Upper lobe of right lung (tissue), 1 donor: ENCODE data around the gene MSX2. TPM values are rescaled to one million over a fixed set of nuclear protein-coding genes. Genes with fewer than 3 reads are reported as not detected.

ENCODE experiments used
- ATAC-seq: fragments of 200-7000 bp; cut with Tn5 transposase; one replicate; pipeline ENCODE4 v1.9.1; 2020; ENCODE audit warnings: mild to moderate bottlenecking, moderate library complexity
- DNase-seq: peaks from one replicate; pipeline ENCODE4 v3.0.0-alpha.2; 2020
- H3K27ac ChIP-seq: fragments of 200-600 bp; one replicate; pipeline ENCODE4 v1.8.0; 2022
- H3K27me3 ChIP-seq: fragments of 200-600 bp; one replicate; pipeline ENCODE4 v1.8.0; 2022; ENCODE audit warnings: mild to moderate bottlenecking
- H3K36me3 ChIP-seq: fragments of 200-600 bp; one replicate; pipeline ENCODE4 v1.8.0; 2022
- H3K4me1 ChIP-seq: fragments of 200-600 bp; one replicate; pipeline ENCODE4 v1.8.0; 2022
- H3K4me3 ChIP-seq: fragments of 200-600 bp; one replicate; pipeline ENCODE4 v1.8.0; 2022; ENCODE audit warnings: mild to moderate bottlenecking
- H3K9me3 ChIP-seq: fragments of 200-600 bp; one replicate; pipeline ENCODE4 v1.8.0; 2022
- intact Hi-C: fragments of 100-400 bp; cut with DNase I; formaldehyde crosslinking; loops from one replicate; pipeline ENCODE4 v1.11.0; 2022
- total RNA-seq: library from RNA; stranded (reverse); fragmentation: NEBNext Ultra II Directional; extraction: Animal tissue kit (Norgen Biotek cat#: 25700); gene quantifications from one replicate; pipeline ENCODE4 v1.2.1, GENCODE V29; 2021
- TF ChIP-seq, protein P1 (sequence below): fragments of 200-600 bp; IDR thresholded peaks from one replicate; pipeline ENCODE4 v1.8.0; 2022; ENCODE audit warnings: antibody characterized with exemption
- donor health status: DM: no; HTN: yes; CAD: no; lungs with severe emphysema.

Gene MSX2
- total RNA-seq, 1 donor from 2014 or later: 0.52 TPM

GRCh38 chr5:174687503-174687902 lies 36.9 kb upstream of the MSX2 start:
- Histone ChIP-seq H3K9me3 (no peaks in the 10 kb centered on the region), H3K27me3 (peaks cover 76% of the 10 kb centered on the region), H3K4me1 (no peaks in the 10 kb centered on the region), H3K36me3 (no peaks in the 10 kb centered on the region), H3K27ac (no peak overlapping the region), H3K4me3 (no peak overlapping the region)
- intact Hi-C loops: no loop called here
- TF ChIP-seq, protein P1, sequence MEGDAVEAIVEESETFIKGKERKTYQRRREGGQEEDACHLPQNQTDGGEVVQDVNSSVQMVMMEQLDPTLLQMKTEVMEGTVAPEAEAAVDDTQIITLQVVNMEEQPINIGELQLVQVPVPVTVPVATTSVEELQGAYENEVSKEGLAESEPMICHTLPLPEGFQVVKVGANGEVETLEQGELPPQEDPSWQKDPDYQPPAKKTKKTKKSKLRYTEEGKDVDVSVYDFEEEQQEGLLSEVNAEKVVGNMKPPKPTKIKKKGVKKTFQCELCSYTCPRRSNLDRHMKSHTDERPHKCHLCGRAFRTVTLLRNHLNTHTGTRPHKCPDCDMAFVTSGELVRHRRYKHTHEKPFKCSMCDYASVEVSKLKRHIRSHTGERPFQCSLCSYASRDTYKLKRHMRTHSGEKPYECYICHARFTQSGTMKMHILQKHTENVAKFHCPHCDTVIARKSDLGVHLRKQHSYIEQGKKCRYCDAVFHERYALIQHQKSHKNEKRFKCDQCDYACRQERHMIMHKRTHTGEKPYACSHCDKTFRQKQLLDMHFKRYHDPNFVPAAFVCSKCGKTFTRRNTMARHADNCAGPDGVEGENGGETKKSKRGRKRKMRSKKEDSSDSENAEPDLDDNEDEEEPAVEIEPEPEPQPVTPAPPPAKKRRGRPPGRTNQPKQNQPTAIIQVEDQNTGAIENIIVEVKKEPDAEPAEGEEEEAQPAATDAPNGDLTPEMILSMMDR: no peak
- DNase-seq (no peak), ATAC-seq (no peak)

DNA sequence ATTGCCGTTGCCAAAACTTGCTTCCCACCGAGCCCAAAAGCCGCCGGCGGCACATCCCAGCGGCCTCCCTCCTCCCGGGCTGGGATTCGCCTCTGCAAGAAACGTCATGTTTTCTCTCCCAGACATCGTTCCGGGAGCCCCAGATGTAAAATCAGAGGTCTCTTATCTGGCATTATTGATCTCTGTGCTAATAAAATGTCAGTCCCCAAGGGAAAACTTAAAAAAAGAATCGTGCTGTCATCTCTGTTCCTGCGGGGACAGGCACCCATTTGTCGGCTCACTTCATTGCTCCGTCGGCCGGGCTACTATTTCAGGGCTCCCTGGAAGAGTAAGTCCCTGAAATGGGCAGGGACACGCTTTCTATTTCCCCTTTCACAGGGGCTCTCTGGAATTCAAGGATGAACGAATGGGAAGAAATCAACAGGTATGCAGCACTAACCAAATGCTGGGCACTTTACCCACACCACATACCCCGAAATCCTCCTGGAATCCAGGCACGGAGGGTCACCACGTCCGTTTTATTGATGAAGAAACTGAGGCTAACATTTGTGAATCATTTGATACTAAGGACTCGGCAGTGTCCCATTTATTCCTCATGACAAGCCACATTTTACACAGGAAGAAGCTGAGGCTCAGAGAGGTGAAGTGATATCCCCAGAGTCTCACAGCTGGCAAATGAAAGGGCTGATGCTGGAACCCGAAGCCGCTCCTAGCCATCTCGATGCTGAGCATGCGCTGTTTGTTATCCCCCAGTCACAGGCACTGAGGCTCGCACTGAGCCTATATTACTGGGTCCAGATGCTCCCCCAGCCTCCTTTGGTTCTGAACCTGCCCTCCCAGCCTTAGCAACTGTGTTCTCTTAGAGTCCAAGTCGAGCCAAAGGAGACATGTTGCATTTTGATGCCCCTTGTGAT lies 35.7 kb upstream of the MSX2 start:
- H3K27me3 ChIP-seq: peaks cover 86% of the 10 kb centered on the region
- no peaks in the 10 kb centered on the region for H3K36me3 ChIP-seq
- no peaks in the 10 kb centered on the region for H3K9me3 ChIP-seq
- H3K27ac ChIP-seq: no peak overlapping the region
- no peak overlapping the region for H3K4me3 ChIP-seq
- intact Hi-C loops: no loop called here
- no peak for ATAC-seq
- no peak for DNase-seq
- TF ChIP-seq, protein P1: no peak
- no peaks in the 10 kb centered on the region for H3K4me1 ChIP-seq

- H3K27me3 ChIP-seq: peaks cover 90% of the 10 kb centered on the region
- no peak overlapping the region for H3K27ac ChIP-seq
- no peaks in the 10 kb centered on the region for H3K9me3 ChIP-seq
- no peak for DNase-seq
- no peaks in the 10 kb centered on the region for H3K4me1 ChIP-seq
- no peak for ATAC-seq
- intact Hi-C loops: no loop called here
- H3K36me3 ChIP-seq: no peaks in the 10 kb centered on the region
- TF ChIP-seq, protein P1: no peak
- no peak overlapping the region for H3K4me3 ChIP-seq
These were observed 34.1 kb upstream of the MSX2 start for GRCh38 chr5:174690271-174690670.

DNA sequence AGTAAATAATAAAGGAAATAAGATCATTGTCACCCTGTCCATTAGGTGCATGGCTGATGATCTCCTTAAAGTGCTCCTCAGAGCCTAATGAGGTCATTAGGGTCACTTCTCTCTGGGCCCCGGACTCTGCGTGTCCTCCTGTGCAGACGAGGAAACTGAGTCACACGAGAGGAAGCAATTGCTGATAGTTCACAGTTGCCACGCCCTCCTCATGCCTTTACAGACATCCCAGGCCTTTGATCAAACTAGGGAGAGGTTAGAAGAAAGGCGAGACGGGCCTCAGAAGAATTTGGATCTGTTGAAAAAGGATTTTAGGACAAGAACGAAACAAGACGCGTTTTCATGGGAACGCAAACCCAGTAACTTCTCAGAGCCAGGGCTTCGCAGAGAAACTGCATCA lies 32.0 kb upstream of the MSX2 start:
- Histone ChIP-seq H3K27ac (no peak overlapping the region), H3K27me3 (peaks cover 75% of the 10 kb centered on the region), H3K4me1 (no peaks in the 10 kb centered on the region), H3K36me3 (no peaks in the 10 kb centered on the region), H3K9me3 (no peaks in the 10 kb centered on the region), H3K4me3 (no peak overlapping the region)
- DNase-seq (no peak), ATAC-seq (no peak)
- TF ChIP-seq, protein P1: no peak
- intact Hi-C loops: no loop called here

DNA sequence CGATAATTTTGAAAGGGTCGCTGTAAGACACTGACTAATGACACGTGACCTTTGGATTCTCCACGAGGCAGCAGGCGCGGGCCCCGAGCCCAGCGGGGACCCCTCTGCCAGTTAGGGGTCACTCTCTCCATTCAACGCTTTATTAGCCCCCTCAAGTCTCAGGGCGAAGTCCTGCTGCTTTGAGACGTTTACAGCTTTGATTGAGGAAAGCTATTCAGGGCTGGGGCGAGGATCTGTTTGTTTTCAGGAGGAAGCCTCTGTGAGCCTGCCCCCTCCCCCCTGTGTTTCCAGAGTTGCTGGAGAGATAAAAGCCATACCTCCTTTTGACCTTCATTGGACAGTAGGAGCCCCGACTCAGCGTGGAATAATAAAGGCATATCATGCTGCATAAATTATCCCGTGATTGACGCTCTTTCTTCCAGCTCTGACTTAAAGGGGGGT lies 31.4 kb upstream of the MSX2 start:
- no peak for DNase-seq
- peaks cover 69% of the 10 kb centered on the region for H3K27me3 ChIP-seq
- no peak overlapping the region for H3K27ac ChIP-seq
- intact Hi-C loops: no loop called here
- H3K9me3 ChIP-seq: no peaks in the 10 kb centered on the region
- no peaks in the 10 kb centered on the region for H3K36me3 ChIP-seq
- TF ChIP-seq, protein P1: no peak
- ATAC-seq: no peak
- no peaks in the 10 kb centered on the region for H3K4me1 ChIP-seq
- H3K4me3 ChIP-seq: no peak overlapping the region
